ENCODE measurements around the gene RAD51AP1.

RAD51AP1 gene

DNA sequence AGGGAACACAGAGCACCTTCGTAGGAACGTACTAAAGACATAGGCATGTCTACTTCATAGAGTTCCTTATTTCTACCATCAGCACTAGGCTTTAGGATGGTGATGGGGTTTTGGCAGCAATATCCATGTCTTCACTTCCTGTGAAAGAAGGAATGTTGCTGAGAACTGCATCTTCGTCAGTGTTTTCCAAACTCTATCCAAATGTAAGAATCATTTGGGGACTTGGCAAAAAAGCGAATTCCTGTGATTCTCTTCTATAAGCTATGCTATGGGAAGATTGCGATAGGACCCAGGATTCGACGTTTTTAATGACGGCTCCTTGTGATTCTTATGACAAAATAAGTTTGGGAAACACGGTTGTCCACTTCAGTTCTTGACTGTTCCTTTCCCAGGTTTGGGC is 70.4 kb downstream of the RAD51AP1 start:
- TF ChIP-seq, protein P1, sequence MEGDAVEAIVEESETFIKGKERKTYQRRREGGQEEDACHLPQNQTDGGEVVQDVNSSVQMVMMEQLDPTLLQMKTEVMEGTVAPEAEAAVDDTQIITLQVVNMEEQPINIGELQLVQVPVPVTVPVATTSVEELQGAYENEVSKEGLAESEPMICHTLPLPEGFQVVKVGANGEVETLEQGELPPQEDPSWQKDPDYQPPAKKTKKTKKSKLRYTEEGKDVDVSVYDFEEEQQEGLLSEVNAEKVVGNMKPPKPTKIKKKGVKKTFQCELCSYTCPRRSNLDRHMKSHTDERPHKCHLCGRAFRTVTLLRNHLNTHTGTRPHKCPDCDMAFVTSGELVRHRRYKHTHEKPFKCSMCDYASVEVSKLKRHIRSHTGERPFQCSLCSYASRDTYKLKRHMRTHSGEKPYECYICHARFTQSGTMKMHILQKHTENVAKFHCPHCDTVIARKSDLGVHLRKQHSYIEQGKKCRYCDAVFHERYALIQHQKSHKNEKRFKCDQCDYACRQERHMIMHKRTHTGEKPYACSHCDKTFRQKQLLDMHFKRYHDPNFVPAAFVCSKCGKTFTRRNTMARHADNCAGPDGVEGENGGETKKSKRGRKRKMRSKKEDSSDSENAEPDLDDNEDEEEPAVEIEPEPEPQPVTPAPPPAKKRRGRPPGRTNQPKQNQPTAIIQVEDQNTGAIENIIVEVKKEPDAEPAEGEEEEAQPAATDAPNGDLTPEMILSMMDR (conservative IDR thresholded peaks at IDR 0.05; ENCODE audit: low read length) = no peak
- no peak for DNase-seq (ENCODE audit: low read depth)

More for the DNA sequence above, 70.4 kb downstream of the RAD51AP1 start:
- no peak overlapping the region for H3K4me3 ChIP-seq (ENCODE audit: low read length)
